ENCODE results near the gene CDH22.

CDH22 gene

DNA sequence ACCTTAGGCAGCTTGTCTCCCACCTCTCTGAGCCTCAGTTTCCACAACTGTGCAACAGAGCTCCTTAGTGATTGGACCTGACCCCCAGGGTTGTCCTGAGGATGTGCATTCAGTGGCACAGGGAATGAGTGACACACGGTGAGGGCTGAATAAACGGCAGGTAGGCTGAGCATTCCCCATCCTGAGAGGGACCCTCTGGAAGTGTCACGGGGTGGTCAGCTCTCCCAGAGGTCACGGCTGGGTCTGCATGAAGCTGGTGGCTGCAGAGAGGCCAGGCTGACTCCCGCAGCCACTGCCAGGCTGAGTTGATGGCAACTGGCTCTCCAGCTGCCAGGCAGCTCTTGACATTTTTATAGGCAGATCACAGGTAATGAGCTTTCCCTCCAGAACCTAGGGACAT, 147.6 kb downstream of the CDH22 start:
- no peak for TF ChIP-seq CTCF (conservative IDR thresholded peaks at IDR 0.05)

DNA sequence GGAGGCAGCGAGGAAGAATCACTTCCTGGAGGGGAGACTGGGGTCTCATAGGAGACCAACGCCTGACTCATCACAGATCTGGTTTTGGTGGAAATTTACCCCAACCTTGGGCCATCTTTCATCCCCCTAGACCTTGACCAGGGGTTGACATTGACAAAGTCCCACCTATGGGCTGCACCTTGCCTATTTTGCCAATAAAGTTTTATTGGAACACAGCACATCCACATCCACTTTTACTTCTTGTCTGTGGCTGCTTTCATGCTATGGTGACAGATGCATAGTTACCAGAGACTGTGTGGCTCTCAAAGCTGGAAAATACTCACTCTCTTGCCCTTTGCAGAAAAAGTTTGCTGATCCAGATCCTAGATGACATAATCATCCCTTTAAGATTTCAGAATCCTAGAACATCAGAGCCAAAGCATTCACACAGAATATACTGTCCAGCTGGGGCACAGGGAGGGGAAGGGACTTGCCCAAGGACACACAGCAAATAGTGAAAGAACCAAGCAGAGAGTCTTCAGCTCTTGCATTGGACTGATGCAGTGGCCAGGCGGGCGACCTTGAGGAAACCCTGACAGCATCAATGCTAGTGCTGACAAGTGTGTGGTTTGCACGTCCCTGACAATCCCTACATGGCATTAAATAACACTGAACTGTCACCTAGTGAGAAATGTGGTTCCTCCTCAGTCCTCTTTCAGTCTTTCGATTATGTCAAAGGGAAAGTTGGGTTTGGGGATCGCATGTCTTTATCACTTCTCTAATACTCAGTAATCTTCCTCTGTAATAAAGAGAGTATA, 149.0 kb downstream of the CDH22 start:
- no peak for TF ChIP-seq CTCF (conservative IDR thresholded peaks at IDR 0.05)
- no peak overlapping the region for H3K27ac ChIP-seq

More for the DNA sequence above, 147.6 kb downstream of the CDH22 start:
- no peak overlapping the region for H3K27ac ChIP-seq

DNA sequence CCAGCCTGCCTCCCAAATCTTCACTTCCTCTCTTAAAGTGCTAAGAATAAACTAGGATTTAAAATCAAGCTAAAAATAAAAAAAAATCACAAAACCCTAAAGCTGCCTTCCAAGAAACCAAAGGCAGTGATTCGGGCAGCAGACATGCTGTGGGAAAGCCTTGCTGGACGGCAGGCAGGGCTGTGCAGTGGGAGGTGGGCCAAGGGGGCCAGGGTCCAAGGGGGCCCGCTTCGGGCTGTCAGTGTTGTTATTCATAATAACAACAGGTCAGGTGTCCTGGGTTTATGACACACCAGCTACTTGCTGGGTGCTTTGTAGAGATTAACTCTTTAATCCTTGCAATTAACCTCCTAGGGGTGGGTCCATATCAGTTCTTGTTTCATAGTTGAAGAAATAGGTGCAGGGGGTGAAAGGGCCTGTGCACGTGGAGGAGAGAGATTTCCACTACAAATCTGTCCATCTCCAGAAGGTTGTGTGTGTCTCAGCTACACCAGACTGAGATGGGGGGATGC, 149.8 kb downstream of the CDH22 start:
- no peak for TF ChIP-seq CTCF (conservative IDR thresholded peaks at IDR 0.05)
- no peak overlapping the region for H3K27ac ChIP-seq

GRCh38 chr20:46157625-46158024, 150.7 kb downstream of the CDH22 start:
- no peak overlapping the region for H3K27ac ChIP-seq
- TF ChIP-seq CTCF (conservative IDR thresholded peaks at IDR 0.05): no peak

DNA sequence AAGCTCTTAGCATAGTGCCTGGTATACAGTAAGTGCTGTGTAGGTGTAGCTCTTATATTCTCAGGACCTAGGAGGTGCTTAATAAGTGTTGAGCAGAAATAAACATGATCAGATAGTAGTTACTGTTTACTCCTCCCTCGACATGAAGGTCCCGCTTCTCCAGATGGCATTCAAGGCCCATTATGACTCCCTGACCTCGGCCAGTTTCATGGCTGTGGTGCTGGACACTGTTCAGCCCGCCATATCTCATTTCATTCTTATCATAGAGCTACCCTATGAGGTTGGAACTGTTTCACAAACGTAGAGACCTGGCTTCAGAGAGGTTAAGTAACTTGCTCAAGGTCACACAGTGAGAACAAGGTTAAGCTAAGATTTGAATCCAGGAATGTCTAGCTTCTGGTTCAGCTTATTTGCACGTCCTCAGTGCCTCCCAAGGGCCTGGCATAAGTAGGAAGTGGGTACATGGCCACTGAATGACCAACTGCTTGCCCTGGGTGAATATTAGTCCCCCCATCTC, 151.2 kb downstream of the CDH22 start:
- no peak for TF ChIP-seq CTCF (conservative IDR thresholded peaks at IDR 0.05)
- H3K27ac ChIP-seq: no peak overlapping the region

DNA sequence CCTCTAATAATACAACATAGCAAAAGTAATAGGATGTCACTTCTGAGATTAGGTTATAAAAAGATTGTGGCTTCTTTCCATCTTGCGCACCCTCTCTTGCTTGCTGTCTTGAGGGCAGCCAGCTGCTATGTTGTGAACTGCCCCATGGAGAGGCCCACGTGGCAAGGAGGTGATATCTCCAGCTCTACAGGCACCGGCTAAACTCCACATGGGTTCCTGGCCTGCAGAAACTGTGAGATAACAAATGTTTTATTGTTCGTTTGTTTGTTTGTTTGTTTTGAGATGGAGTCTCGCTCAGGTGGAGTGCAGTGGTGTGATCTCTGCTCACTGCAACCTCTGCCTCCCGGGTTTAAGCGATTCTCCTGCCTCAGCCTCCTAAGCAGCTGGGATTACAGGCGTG, 152.2 kb downstream of the CDH22 start:
- no peak overlapping the region for H3K27ac ChIP-seq
- no peak for TF ChIP-seq CTCF (conservative IDR thresholded peaks at IDR 0.05)

- H3K27ac ChIP-seq: no peak overlapping the region
- TF ChIP-seq CTCF (conservative IDR thresholded peaks at IDR 0.05): no peak
Measured at GRCh38 chr20:46154796-46155195, 153.5 kb downstream of the CDH22 start.

All from VCaP (cell line).